ENCODE data around the gene OXSR1.

DNA sequence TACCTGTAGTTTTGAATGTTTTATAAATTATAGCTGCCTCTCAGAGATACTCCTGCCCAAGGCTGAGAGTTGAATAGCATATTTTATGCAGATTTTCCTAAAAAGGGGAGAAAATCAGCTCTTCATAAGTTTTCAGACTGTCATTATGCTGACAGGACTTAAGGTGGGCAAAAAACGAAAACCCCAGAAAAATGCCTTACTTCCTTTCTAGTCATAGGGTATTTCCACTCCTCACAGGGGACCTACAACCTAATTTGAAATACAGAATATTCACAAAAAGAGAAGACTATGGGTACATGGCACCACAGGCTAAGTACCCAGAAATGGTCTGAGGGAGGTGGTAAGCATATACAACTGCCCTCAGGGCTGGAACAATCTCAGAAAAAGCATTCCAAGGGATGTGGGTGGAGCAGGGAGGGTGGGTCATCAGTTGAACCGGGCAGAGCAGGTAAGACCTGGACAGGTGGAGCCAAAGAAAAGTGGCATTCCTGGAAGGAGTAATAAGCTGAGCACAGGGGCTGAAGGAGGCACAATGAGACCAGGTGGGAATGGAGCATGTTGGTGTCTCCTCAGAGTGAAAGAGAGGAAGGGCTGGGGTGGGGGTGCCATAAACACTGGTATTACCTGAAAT is 10.6 kb upstream of the OXSR1 start:
- TF ChIP-seq, protein P1, sequence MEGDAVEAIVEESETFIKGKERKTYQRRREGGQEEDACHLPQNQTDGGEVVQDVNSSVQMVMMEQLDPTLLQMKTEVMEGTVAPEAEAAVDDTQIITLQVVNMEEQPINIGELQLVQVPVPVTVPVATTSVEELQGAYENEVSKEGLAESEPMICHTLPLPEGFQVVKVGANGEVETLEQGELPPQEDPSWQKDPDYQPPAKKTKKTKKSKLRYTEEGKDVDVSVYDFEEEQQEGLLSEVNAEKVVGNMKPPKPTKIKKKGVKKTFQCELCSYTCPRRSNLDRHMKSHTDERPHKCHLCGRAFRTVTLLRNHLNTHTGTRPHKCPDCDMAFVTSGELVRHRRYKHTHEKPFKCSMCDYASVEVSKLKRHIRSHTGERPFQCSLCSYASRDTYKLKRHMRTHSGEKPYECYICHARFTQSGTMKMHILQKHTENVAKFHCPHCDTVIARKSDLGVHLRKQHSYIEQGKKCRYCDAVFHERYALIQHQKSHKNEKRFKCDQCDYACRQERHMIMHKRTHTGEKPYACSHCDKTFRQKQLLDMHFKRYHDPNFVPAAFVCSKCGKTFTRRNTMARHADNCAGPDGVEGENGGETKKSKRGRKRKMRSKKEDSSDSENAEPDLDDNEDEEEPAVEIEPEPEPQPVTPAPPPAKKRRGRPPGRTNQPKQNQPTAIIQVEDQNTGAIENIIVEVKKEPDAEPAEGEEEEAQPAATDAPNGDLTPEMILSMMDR (conservative IDR thresholded peaks at IDR 0.05 in 1 of 2, IDR thresholded peaks at IDR 0.05 in 1 of 2; ENCODE audit: extremely low read depth in 1 of 2, insufficient read depth in 1 of 2, low read depth in 1 of 2, low read length in 2 of 2), result no peak
- TF ChIP-seq EZH2 (IDR thresholded peaks at IDR 0.05; ENCODE audit: borderline replicate concordance, low read length), result no peak

Data from mammary epithelial cell (primary cell).